SU-DHL-6 (cell line): ENCODE measurements around the gene DYNLT3.

Experiments
- H2AFZ ChIP-seq: fragments of 200-600 bp; sonication (generic); 2 replicates; pipeline ENCODE4 v1.6.1; 2014; ENCODE audit warnings: low read depth, mild to moderate bottlenecking, moderate library complexity, mixed read lengths, antibody characterized with exemption, low read length; ENCODE audit not compliant: severe bottlenecking
- H3F3A ChIP-seq: fragments of 200-600 bp; shearing (Covaris generic); 2 replicates; pipeline ENCODE4 v1.6.0; 2016; ENCODE audit warnings: antibody characterized with exemption, mild to moderate bottlenecking; ENCODE audit not compliant: insufficient read depth
- H3K27ac ChIP-seq: fragments of 200-600 bp; sonication (generic); 2 replicates; pipeline ENCODE4 v1.5.1; 2016; ENCODE audit warnings: low read depth, mild to moderate bottlenecking, low read length, moderate library complexity, mixed read lengths
- H3K27me3 ChIP-seq: fragments of 200-600 bp; sonication (generic), shearing (Covaris generic); 2 replicates; pipeline ENCODE4 v1.6.0; 2014; ENCODE audit warnings: mild to moderate bottlenecking, low read length
- H3K36me3 ChIP-seq: fragments of 200-600 bp; sonication (generic); 2 replicates; pipeline ENCODE4 v1.6.1; 2014; ENCODE audit warnings: mild to moderate bottlenecking, low read length, mixed read lengths
- H3K4me2 ChIP-seq: fragments of 300-600, 200-600 bp; shearing (Covaris generic), sonication (generic); 2 replicates; pipeline ENCODE4 v1.6.0; 2014; ENCODE audit warnings: low read length, low read depth, mild to moderate bottlenecking; ENCODE audit not compliant: poor library complexity, severe bottlenecking
- H3K4me3 ChIP-seq: fragments of 200-600 bp; sonication (generic); 2 replicates; pipeline ENCODE4 v1.5.1; 2014; ENCODE audit warnings: antibody characterized with exemption, low read length, mild to moderate bottlenecking, mixed read lengths; ENCODE audit not compliant: insufficient read depth, poor library complexity, severe bottlenecking
- H3K79me2 ChIP-seq: fragments of 200-600 bp; sonication (generic); 2 replicates; pipeline ENCODE4 v1.6.1; 2014; ENCODE audit warnings: mild to moderate bottlenecking, low read length, moderate library complexity; ENCODE audit not compliant: insufficient read depth
- H3K9ac ChIP-seq: fragments of 200-600 bp; sonication (generic); 2 replicates; pipeline ENCODE4 v1.7.0; 2014; ENCODE audit warnings: mild to moderate bottlenecking, low read length
- H3K9me2 ChIP-seq: fragments of 200-600 bp; sonication (generic); replicated peaks from 2 replicates; pipeline ENCODE4 v1.6.1; 2014; ENCODE audit warnings: low read length; ENCODE audit not compliant: insufficient read depth
- H3K9me3 ChIP-seq: fragments of 200-600 bp; sonication (generic); 2 replicates; pipeline ENCODE4 v1.6.1; 2014; ENCODE audit warnings: low read length, mixed read lengths; ENCODE audit not compliant: insufficient read depth
- H4K20me1 ChIP-seq: fragments of 200-600 bp; sonication (generic); 2 replicates; pipeline ENCODE4 v1.6.1; 2014; ENCODE audit warnings: low read depth, mild to moderate bottlenecking, antibody characterized with exemption, low read length, moderate library complexity, mixed read lengths
- CTCF ChIP-seq: fragments of 200-600 bp; sonication (generic); IDR thresholded peaks from one replicate; pipeline ENCODE4 v1.5.1; 2017; ENCODE audit warnings: antibody characterized with exemption, mild to moderate bottlenecking, low read length, moderate library complexity; ENCODE audit not compliant: insufficient read depth, poor library complexity, severe bottlenecking
- EZH2phosphoT487 ChIP-seq: fragments of 200-600 bp; sonication (generic), shearing (Covaris generic); conservative IDR thresholded peaks from 2 replicates; pipeline ENCODE4 v1.6.1; 2018; ENCODE audit warnings: mild to moderate bottlenecking, antibody characterized with exemption, low read length, moderate library complexity, mixed read lengths

The DYNLT3 gene

GRCh38 chrX:37846141-37846540 is 1.2 kb downstream of the DYNLT3 start:
- peak overlapping the region; percentile 91 for H3K4me2 ChIP-seq
- H3K79me2 ChIP-seq = no peaks in the 10 kb centered on the region
- no peaks in the 10 kb centered on the region for H3K27me3 ChIP-seq
- no peaks in the 10 kb centered on the region for H4K20me1 ChIP-seq
- H3K9ac ChIP-seq = 0 out of 2 replicates have a peak overlapping the region, but pooled peaks have one; percentile 64
- H3K27ac ChIP-seq = no peak overlapping the region
- H3K36me3 ChIP-seq = no peaks in the 10 kb centered on the region
- no peak overlapping the region for H3K4me3 ChIP-seq
- no peak overlapping the region for H2AFZ ChIP-seq
- no peaks in the 10 kb centered on the region for H3K9me2 ChIP-seq
- no peaks in the 10 kb centered on the region for H3K9me3 ChIP-seq
- no peak for TF ChIP-seq EZH2phosphoT487
- 0 out of 2 replicates have a peak, but pooled peaks cover 3% of the 10 kb centered on the region for H3F3A ChIP-seq

- TF ChIP-seq EZH2phosphoT487 (no peak), CTCF (no peak)
These were observed 2.7 kb downstream of the DYNLT3 start for GRCh38 chrX:37844622-37845021.

GRCh38 chrX:37840931-37841330 is 6.4 kb downstream of the DYNLT3 start:
- Histone ChIP-seq H3K4me2 (no peak overlapping the region), H4K20me1 (no peaks in the 10 kb centered on the region), H3K4me3 (no peak overlapping the region), H3K27ac (no peak overlapping the region), H2AFZ (no peak overlapping the region), H3K27me3 (no peaks in the 10 kb centered on the region), H3K79me2 (no peaks in the 10 kb centered on the region), H3K9ac (no peak overlapping the region), H3K9me2 (no peaks in the 10 kb centered on the region), H3K36me3 (no peaks in the 10 kb centered on the region; the same call in 1 of the 2 replicates), H3F3A (no peaks in the 10 kb centered on the region), H3K9me3 (no peaks in the 10 kb centered on the region)
- TF ChIP-seq EZH2phosphoT487 (no peak), CTCF (no peak)

More at GRCh38 chrX:37844622-37845021, 2.7 kb downstream of the DYNLT3 start:
- Histone ChIP-seq H3K9me3 (no peaks in the 10 kb centered on the region), H3K79me2 (no peaks in the 10 kb centered on the region), H3K9me2 (no peaks in the 10 kb centered on the region), H3K9ac (no peak overlapping the region), H4K20me1 (no peaks in the 10 kb centered on the region), H3F3A (0 out of 2 replicates have a peak, but pooled peaks cover 3% of the 10 kb centered on the region), H3K27me3 (no peaks in the 10 kb centered on the region), H3K27ac (no peak overlapping the region), H3K36me3 (no peaks in the 10 kb centered on the region; the same call in 1 of the 2 replicates), H3K4me3 (no peak overlapping the region), H2AFZ (no peak overlapping the region), H3K4me2 (no peak overlapping the region)

- Histone ChIP-seq H2AFZ (no peak overlapping the region), H3K36me3 (no peaks in the 10 kb centered on the region; the same call in 1 of the 2 replicates), H3K4me3 (no peak overlapping the region), H3K79me2 (no peaks in the 10 kb centered on the region), H3K9me2 (no peaks in the 10 kb centered on the region), H4K20me1 (no peaks in the 10 kb centered on the region), H3K27ac (no peak overlapping the region), H3F3A (no peaks in the 10 kb centered on the region), H3K4me2 (no peak overlapping the region), H3K9ac (no peak overlapping the region), H3K27me3 (no peaks in the 10 kb centered on the region), H3K9me3 (no peaks in the 10 kb centered on the region)
- TF ChIP-seq CTCF (no peak), EZH2phosphoT487 (no peak)
These were observed 12.4 kb downstream of the DYNLT3 start for GRCh38 chrX:37834937-37835336.
